H9 (cell line): Measurements from ENCODE around the gene ZNF205. TPM values are rescaled to one million over a fixed set of nuclear protein-coding genes. Genes with fewer than 3 reads are reported as not detected.

Source experiments
- DNase-seq: peaks from one replicate; pipeline ENCODE4 v3.0.0-alpha.2; 2017
- H2AFZ ChIP-seq: one replicate; pipeline ENCODE4 v1.6.1; 2013; ENCODE audit warnings: mild to moderate bottlenecking, low read length, control low read depth, moderate library complexity
- H2AK5ac ChIP-seq: 2 replicates; pipeline ENCODE4 v1.6.1; 2013; ENCODE audit warnings: low read length, control low read depth, mixed read lengths; ENCODE audit not compliant: insufficient read length
- H2BK120ac ChIP-seq: one replicate; pipeline ENCODE4 v1.6.1; 2013; ENCODE audit warnings: low read depth, mild to moderate bottlenecking, low read length, control low read depth, inconsistent platforms; ENCODE audit not compliant: poor library complexity, severe bottlenecking
- H2BK12ac ChIP-seq: 2 replicates; pipeline ENCODE4 v1.6.1; 2013; ENCODE audit warnings: low read length, control low read depth, mixed read lengths, low read depth; ENCODE audit not compliant: insufficient read length
- H2BK15ac ChIP-seq: 2 replicates; pipeline ENCODE4 v1.6.1; 2013; ENCODE audit warnings: low read depth, low read length, control low read depth
- H2BK20ac ChIP-seq: one replicate; pipeline ENCODE4 v1.6.1; 2013; ENCODE audit warnings: low read depth, mild to moderate bottlenecking, low read length, control low read depth, inconsistent platforms; ENCODE audit not compliant: poor library complexity, severe bottlenecking
- H2BK5ac ChIP-seq: 2 replicates; pipeline ENCODE4 v1.6.1; 2013; ENCODE audit warnings: low read length, control low read depth, mixed read lengths; ENCODE audit not compliant: insufficient read length
- H3K14ac ChIP-seq: 2 replicates; pipeline ENCODE4 v1.6.1; 2013; ENCODE audit warnings: low read length, control low read depth; ENCODE audit not compliant: insufficient read depth
- H3K18ac ChIP-seq: 2 replicates; pipeline ENCODE4 v1.6.1; 2013; ENCODE audit warnings: low read depth, mild to moderate bottlenecking, mixed read lengths, low read length, control low read depth; ENCODE audit not compliant: insufficient read length
- H3K23ac ChIP-seq: 2 replicates; pipeline ENCODE4 v1.6.1; 2013; ENCODE audit warnings: low read length, control low read depth, mixed read lengths, low read depth; ENCODE audit not compliant: insufficient read length
- H3K23me2 ChIP-seq: 2 replicates; pipeline ENCODE4 v1.6.1; 2013; ENCODE audit warnings: low read depth, mild to moderate bottlenecking, mixed read lengths, low read length, control low read depth; ENCODE audit not compliant: insufficient read length, poor library complexity, severe bottlenecking
- H3K27ac ChIP-seq: 2 replicates; pipeline ENCODE4 v1.5.1; 2013; ENCODE audit warnings: low read length, control low read depth, mixed read lengths, low read depth; ENCODE audit not compliant: insufficient read length
- H3K27me3 ChIP-seq: 2 replicates; pipeline ENCODE4 v1.6.1; 2013; ENCODE audit warnings: low read length, control low read depth, inconsistent platforms; ENCODE audit not compliant: insufficient read depth
- H3K4ac ChIP-seq: 2 replicates; pipeline ENCODE4 v1.6.1; 2013; ENCODE audit warnings: low read depth, mild to moderate bottlenecking, control low read depth, inconsistent platforms, low read length, moderate library complexity
- H3K4me1 ChIP-seq: 2 replicates; pipeline ENCODE4 v1.6.1; 2013; ENCODE audit warnings: low read length, control low read depth, inconsistent platforms; ENCODE audit not compliant: insufficient read depth
- H3K4me2 ChIP-seq: 2 replicates; pipeline ENCODE4 v1.6.1; 2013; ENCODE audit warnings: low read length, control low read depth, mixed read lengths; ENCODE audit not compliant: insufficient read length, insufficient read depth
- H3K56ac ChIP-seq: 2 replicates; pipeline ENCODE4 v1.6.1; 2013; ENCODE audit warnings: low read depth, mild to moderate bottlenecking, mixed read lengths, low read length, control low read depth; ENCODE audit not compliant: insufficient read length
- H3K79me1 ChIP-seq: 2 replicates; pipeline ENCODE4 v1.6.1; 2013; ENCODE audit warnings: low read depth, mild to moderate bottlenecking, moderate library complexity, low read length, control low read depth, inconsistent platforms; ENCODE audit not compliant: insufficient read depth, poor library complexity, severe bottlenecking
- H3K79me2 ChIP-seq: 2 replicates; pipeline ENCODE4 v1.6.1; 2013; ENCODE audit warnings: low read length, control low read depth, inconsistent platforms; ENCODE audit not compliant: insufficient read depth
- H3K9ac ChIP-seq: 2 replicates; pipeline ENCODE4 v1.6.1; 2013; ENCODE audit warnings: low read length, control low read depth, mixed read lengths; ENCODE audit not compliant: insufficient read length; ENCODE audit errors: extremely low read depth
- H3K9me3 ChIP-seq: one replicate; pipeline ENCODE4 v1.6.1; 2013; ENCODE audit warnings: low read depth, low read length, inconsistent platforms; ENCODE audit not compliant: control insufficient read depth
- H3T11ph ChIP-seq: one replicate; pipeline ENCODE4 v1.6.1; 2013; ENCODE audit warnings: mild to moderate bottlenecking, low read length, control low read depth, inconsistent platforms
- H4K20me1 ChIP-seq: one replicate; pipeline ENCODE4 v1.6.1; 2013; ENCODE audit not compliant: control insufficient read depth, insufficient read length, insufficient read depth
- H4K5ac ChIP-seq: 2 replicates; pipeline ENCODE4 v1.6.1; 2013; ENCODE audit warnings: low read depth, mild to moderate bottlenecking, mixed read lengths, low read length, control low read depth; ENCODE audit not compliant: insufficient read length
- H4K8ac ChIP-seq: replicated peaks from 2 replicates; pipeline ENCODE4 v1.6.1; 2013; ENCODE audit warnings: low read length, control low read depth, mixed read lengths, low read depth; ENCODE audit not compliant: insufficient read length
- H4K91ac ChIP-seq: 2 replicates; pipeline ENCODE4 v1.6.1; 2013; ENCODE audit warnings: low read depth, mild to moderate bottlenecking, moderate library complexity, mixed read lengths, low read length, control low read depth; ENCODE audit not compliant: insufficient read length
- H3K27ac Mint-ChIP-seq, 3 experiments: 2 replicates in 2 of 3; 3 replicates in 1 of 3; pipeline ENCODE4 v1.8.0; 2020 to 2021; ENCODE audit warnings: mixed read lengths in 3 of 3, mild to moderate bottlenecking in 1 of 3, moderate library complexity in 1 of 3
- H3K27me3 Mint-ChIP-seq: 2 replicates; pipeline ENCODE4 v1.8.0; 2021; ENCODE audit warnings: low read depth, mild to moderate bottlenecking, moderate library complexity, mixed read lengths
- H3K36me3 Mint-ChIP-seq, 3 experiments: 2 replicates in 2 of 3; 3 replicates in 1 of 3; pipeline ENCODE4 v1.8.0; 2020 to 2021; ENCODE audit warnings: low read depth in 3 of 3, mixed read lengths in 3 of 3; ENCODE audit not compliant: insufficient read depth in 1 of 3
- H3K4me1 Mint-ChIP-seq, 2 experiments: 2 replicates each; pipeline ENCODE4 v1.8.0; 2020; ENCODE audit warnings: mixed read lengths in 2 of 2
- H3K4me3 Mint-ChIP-seq, 2 experiments: 2 replicates in 1 of 2; 3 replicates in 1 of 2; pipeline ENCODE4 v1.8.0; 2020 to 2021; ENCODE audit warnings: mild to moderate bottlenecking in 2 of 2, mixed read lengths in 2 of 2, moderate library complexity in 1 of 2
- H3K9me3 Mint-ChIP-seq, 2 experiments: 2 replicates in 1 of 2; 3 replicates in 1 of 2; pipeline ENCODE4 v1.8.0; 2020; ENCODE audit warnings: mild to moderate bottlenecking in 2 of 2, mixed read lengths in 2 of 2, moderate library complexity in 1 of 2
- CTCF ChIP-seq: fragments of 200-600 bp; sonication (generic); conservative IDR thresholded peaks from 3 replicates; pipeline ENCODE4 v1.8.0; 2021; ENCODE audit warnings: antibody characterized with exemption, mild to moderate bottlenecking
- WGBS: extraction: QIAGEN DNeasy Blood & Tissue Kit; methylation state at CpG from one replicate; pipeline ENCODE4 v1.1.7; 2013; ENCODE audit warnings: missing lambda C conversion rate, low lambda C conversion rate, mixed read lengths; ENCODE audit not compliant: insufficient read length; ENCODE audit errors: extremely low coverage; 5-methylcytosine and 5-hydroxymethylcytosine counted together
- total RNA-seq: library from RNA; stranded (reverse); gene quantifications from 2 replicates; pipeline ENCODE4 v1.2.1, GENCODE V29; 2021

Gene ZNF205
- total RNA-seq, 1 experiment from 2014 or later, result 16.8 TPM

GRCh38 chr16:3066440-3066748 is 46.0 kb upstream of the ZNF205 start:
- Histone ChIP-seq H2BK15ac (no peak overlapping the region), H2AK5ac (no peak overlapping the region), H2BK12ac (no peak overlapping the region), H3K4me1 (no peaks in the 10 kb centered on the region; the same call in 1 of the 2 replicates), H3K23ac (no peak overlapping the region), H3K79me2 (no peaks in the 10 kb centered on the region), H3K23me2 (no peaks in the 10 kb centered on the region), H3K56ac (no peak overlapping the region), H3T11ph (no peak overlapping the region), H3K9ac (no peak overlapping the region), H3K9me3 (no peaks in the 10 kb centered on the region), H3K4ac (no peak overlapping the region), H3K14ac (no peak overlapping the region), H4K20me1 (no peaks in the 10 kb centered on the region), H4K5ac (no peak overlapping the region), H3K4me2 (no peak overlapping the region), H2AFZ (no peak overlapping the region), H3K79me1 (no peaks in the 10 kb centered on the region), H2BK5ac (no peak overlapping the region), H3K18ac (no peak overlapping the region), H3K27ac (no peak overlapping the region), H4K91ac (no peak overlapping the region), H2BK20ac (no peak overlapping the region), H4K8ac (no peak overlapping the region), H2BK120ac (no peak overlapping the region), H3K27me3 (no peaks in the 10 kb centered on the region)
- WGBS, result no CpG with 5 or more reads among the region's 7 CpGs
- Mint-ChIP-seq H3K4me1 (peaks cover 21 to 23% of the 10 kb centered on the region in 2 experiments), H3K36me3 (no peaks in the 10 kb centered on the region), H3K9me3 (no peaks in the 10 kb centered on the region; a peak in 1 of 5 replicates), H3K27ac (peak overlapping the region in 1 of 3 experiments; percentile 55; a peak in 1 of 7 replicates), H3K4me3 (no peak overlapping the region), H3K27me3 (peaks cover 13% of the 10 kb centered on the region)
- no peak for DNase-seq
- TF ChIP-seq CTCF, result no peak
